ENCODE data around the gene MAGED4.
"Not testable (repeated sequence)": the region's sequence is repeated elsewhere in the genome, so short reads cannot be mapped to it uniquely, and the experiment has no call there.

Gene MAGED4

GRCh38 chrX:52184440-52185077 lies at the start of gene MAGED4:
Gene MAGED4, plus strand, starts transcription at chrX:52184888. Its CDS starts 1,035 bp downstream, at chrX:52185923.
- DNase-seq, result not testable (repeated sequence)

GRCh38 chrX:52138830-52139544 lies 45.7 kb upstream of the MAGED4 start:
- no peak for DNase-seq

GRCh38 chrX:52139545-52139895 lies 45.2 kb upstream of the MAGED4 start:
- DNase-seq, result no peak

- no peak for DNase-seq
Observed at GRCh38 chrX:52140020-52140419, 44.7 kb upstream of the MAGED4 start.

GRCh38 chrX:52150667-52151066 lies 34.0 kb upstream of the MAGED4 start:
- DNase-seq, result not testable (repeated sequence)

GRCh38 chrX:52160140-52160539 lies 24.5 kb upstream of the MAGED4 start:
- not testable (repeated sequence) for DNase-seq

GRCh38 chrX:52166840-52167239 lies 17.8 kb upstream of the MAGED4 start:
- DNase-seq, result no peak

- DNase-seq, result not testable (repeated sequence)
Observed at GRCh38 chrX:52171055-52171454, 13.6 kb upstream of the MAGED4 start.

GRCh38 chrX:52185078-52185453 lies 378 bp downstream of the MAGED4 start:
- not testable (repeated sequence) for DNase-seq

- not testable (repeated sequence) for DNase-seq
Observed at GRCh38 chrX:52211405-52211804, 26.7 kb downstream of the MAGED4 start.

GRCh38 chrX:52213276-52213675 lies 28.6 kb downstream of the MAGED4 start:
- no peak for DNase-seq

- DNase-seq, result no peak
Observed at GRCh38 chrX:52216541-52216940, 31.9 kb downstream of the MAGED4 start.

GRCh38 chrX:52217494-52218160 lies 32.9 kb downstream of the MAGED4 start:
- no peak for DNase-seq

GRCh38 chrX:52220936-52221335 lies 36.2 kb downstream of the MAGED4 start:
- DNase-seq, result no peak
